GM21526 (cell line): ENCODE measurements around the gene CCDC178.
"Not testable (repeated sequence)": the region's sequence is repeated elsewhere in the genome, so short reads cannot be mapped to it uniquely, and the experiment has no call there.

ENCODE experiments used
- ATAC-seq: cut with Tn5 transposase; IDR thresholded peaks from one replicate; pipeline ENCODE4 v1.9.1; 2021; ENCODE audit warnings: moderate library complexity; ENCODE audit not compliant: unreplicated experiment, low FRiP score

Gene CCDC178, protein sequence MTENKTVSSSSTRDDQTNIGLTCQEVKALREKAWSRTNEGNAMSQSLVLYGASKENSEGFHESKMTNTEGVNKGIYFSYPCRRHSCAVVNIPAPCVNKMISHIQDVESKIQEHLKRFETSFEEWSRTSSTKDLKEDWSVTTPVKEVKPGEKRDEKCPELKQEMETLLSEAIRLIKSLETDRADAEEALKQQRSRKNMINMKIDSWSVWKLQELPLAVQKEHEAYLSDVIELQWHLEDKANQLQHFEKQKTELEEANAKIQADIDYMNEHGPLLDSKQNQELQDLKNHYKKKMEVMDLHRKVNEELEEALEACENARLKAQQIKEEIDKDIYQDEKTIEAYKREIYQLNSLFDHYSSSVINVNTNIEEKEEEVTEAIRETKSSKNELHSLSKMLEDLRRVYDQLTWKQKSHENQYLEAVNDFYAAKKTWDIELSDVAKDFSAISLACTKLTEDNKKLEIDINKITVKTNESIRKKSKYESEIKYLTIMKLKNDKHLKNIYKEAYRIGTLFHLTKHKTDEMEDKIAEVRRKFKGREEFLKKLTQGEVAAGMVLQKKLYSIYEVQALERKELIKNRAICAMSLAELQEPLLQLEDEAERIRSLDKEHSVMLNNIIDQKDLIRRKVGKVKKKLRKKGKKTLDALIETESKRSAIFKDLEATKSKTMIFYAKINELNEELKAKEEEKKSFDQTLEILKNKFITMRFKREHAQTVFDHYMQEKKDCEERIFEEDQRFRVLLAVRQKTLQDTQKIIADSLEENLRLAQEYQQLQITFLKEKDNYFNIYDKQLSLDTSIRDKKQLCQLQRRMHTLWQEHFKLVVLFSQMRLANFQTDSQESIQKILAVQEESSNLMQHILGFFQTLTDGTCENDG

DNA sequence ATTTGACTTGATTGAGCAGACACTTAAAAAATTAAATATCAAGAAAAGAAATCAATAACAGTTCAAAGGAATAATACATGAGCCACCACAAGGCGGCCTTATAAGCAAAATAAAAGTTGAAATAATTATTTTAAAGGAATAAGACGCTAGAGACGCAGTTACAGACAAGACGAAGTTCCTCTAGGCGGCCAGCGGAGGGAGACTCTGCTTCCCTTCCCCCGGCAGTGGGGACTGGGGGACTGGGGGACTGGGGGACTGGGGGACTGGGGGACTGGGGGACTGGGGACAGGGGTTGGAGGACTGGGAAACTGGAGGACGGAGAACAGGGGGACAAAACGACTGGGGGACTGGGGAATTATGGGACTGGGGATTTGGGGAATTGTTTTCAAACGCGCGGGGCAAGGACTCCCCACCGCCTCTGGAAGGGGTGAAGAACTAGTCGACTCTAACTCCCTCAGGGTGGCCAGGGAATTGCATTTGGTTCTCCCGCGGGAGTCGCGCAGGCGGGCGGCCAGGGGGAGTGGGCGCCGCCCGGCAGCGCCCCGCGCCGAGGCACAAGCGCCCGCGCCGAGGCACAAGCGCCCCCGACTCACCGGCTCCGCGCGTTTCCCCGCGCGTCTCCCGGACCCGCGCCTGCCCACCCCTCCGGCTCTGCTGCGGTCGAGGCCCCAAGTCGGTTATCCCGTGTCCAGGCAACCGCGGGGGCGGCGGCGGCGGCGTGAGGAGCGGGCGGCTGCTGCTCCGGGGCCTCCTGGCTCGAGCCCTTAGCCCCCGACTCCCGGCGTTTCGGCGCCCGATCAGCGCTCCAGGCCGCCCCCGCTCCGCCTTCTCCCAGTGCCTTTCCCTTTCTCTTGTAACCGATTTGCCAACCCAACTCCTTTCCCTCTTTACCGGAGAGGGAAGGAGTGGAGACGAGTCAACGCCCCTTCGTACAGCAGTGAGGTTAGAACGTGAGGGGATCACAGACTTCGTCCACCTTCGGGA, at the start of gene CCDC178:
Gene CCDC178 (minus strand): TSS at position 662 of the 984 bp plus-strand sequence. CDS start 28,633 bp downstream, outside the sequence.
- no peak for ATAC-seq

DNA sequence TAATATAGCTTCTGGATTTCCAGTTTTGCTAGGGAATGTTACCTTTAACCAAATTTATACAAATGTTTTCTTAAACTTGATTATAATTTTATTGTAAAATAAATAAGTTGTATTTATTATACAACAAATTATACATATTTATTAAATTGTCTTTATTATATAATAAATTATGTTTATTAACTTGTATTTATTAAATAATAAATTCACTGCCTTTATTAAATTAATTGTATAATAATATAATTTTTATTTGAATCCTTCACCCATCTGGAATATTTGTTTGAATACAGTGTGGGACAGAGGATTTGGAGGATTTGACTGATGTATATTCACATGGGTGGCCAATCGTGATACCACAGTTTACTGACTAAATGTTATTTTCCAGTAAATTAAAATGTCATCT, 43.4 kb upstream of the CCDC178 start:
- no peak for ATAC-seq

DNA sequence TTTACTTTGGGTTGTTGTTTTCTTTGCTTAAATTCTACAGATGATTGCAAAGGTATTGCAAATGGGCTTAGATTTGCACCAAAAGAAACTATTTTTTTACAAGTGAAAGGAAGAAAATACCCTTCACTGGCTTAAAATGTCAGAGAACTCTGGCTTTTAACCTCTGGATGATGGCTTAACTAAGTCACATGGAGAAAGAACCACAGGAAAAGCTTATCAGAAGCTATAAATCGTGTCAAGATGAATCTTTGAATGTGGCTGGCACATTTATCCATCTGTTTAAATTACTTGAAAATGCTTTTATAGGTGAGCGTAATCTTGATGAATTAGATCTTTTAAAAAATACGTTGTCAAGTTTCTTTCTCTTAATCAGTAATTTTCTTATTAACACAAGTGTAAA, 32.0 kb upstream of the CCDC178 start:
- no peak for ATAC-seq

DNA sequence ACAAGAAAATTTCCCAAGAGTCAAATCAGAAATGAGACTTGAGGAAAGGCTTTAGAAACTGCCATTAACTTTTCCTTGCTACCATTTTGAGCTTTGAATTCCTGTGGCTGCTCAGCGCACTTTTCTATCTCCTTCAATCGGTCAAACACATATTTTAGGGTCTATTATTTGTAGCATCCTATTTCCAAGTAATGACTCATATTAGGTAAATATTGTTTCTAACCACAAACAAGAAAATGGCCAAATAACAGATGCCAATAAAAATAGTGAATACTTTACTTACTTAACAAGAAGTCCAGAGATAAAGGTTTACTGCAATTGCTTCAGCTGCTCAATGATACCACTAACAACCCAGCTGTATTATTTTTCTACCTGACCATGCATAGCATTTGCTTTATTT, 29.7 kb upstream of the CCDC178 start:
- ATAC-seq = no peak

DNA sequence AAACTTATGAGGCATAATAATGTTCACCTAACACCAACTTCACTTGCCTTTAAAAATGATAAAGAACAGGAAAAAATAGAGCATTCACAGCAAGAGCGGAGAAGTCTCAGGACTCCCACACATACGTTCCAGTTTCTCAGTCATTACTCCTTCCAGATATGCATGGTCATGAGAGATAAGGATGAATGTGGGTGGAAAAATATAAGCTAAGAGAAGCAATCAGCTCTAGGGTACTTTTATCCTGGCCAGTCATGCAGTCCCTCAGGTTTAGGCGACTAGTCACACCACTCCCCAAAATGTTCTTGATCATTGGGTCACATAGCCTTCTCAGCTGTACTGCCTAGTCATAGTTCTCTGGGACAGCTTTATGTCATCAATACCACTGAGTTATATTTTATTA, 29.2 kb upstream of the CCDC178 start:
- ATAC-seq = no peak

DNA sequence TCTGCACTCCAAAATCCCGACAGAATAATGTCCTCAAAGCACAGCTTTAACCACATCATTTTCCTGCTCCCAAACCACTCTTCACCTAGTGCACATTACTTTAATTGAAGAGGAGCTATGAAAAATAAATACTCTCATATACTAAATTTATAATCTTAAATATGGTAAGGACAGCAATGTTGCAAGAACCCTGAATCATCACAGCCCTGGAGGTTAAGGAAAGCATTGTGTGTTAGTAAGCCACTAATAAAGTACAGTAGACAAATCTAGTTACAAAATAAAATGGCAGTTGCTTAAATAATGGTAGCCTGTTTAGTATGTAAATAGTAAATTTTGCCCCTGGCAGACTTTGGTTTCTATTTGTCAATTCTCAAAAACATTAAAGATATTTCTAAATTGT, 27.0 kb upstream of the CCDC178 start:
- ATAC-seq = no peak

DNA sequence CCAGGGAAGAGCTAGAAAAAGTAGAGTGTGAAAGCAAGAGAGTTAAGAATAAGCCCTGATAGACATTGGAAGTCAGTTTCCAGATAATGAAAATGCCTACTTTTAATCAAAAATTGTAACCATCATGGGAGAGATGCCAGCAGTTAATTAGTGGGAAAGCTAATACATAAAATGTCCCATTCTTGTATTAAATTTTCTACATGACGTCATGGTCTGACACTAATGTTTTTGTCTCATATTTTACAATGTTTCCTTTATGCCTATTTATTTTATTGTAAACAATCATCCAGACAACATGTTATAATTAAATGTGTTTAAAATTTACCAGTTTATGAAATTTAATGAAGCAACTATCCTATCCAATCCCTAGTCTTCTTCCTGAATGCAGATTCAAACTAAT, 26.3 kb upstream of the CCDC178 start:
- ATAC-seq = no peak

DNA sequence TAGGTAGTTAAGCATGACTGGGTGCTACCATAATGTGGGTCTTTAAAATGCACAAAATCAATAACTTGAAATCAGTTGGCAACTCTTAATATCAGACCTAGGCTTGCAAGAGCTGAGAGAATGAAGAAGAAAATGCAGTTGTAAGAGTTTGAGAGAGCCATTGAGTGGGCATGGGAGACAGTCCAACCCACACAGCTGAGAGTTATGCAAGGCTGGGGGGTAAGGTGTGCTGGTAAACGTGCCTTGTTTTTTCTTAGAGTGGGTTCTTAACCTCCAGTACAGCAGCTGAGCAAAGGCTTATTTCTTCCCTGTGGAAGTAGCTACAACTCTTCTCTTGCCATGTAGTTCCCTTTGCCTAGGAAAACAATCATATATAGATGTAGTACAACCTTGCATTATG, 20.2 kb upstream of the CCDC178 start:
- no peak for ATAC-seq

DNA sequence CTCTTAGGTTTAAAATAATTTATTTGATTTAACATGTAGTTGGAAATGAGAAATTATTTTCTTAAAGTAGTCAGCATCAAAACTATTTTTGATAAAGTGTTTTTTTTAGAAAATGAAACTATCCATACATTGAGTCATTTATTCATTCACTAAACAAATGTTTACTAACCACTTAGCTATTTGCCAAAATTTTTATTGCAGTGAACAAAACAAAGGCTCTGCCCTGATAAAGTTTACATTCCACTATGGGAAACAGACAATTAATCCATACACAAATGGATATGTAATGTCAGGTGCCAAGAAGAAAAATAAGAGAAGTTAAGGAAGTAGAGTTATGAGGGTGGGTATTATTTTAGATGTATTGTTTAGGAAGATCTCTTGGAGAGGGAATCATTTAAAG, 19.1 kb upstream of the CCDC178 start:
- no peak for ATAC-seq

DNA sequence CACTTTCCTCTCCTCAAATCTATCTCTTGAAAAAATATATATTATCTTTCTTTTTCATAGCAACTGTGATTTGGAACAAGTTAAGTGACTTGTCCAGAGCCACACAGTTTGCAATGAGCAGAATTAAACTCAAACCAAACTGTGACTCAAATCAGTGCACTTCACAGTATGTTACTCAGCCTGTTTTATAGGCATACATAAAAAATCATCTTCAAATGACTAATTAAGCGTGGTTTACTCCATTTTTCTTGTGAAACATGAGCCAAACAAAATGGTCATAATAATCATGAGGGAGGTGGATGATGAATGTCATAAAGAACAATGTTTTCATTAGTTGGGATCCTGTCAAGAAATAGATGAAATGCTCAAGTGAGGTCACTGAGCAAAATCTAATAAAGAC, 6.1 kb upstream of the CCDC178 start:
- no peak for ATAC-seq

DNA sequence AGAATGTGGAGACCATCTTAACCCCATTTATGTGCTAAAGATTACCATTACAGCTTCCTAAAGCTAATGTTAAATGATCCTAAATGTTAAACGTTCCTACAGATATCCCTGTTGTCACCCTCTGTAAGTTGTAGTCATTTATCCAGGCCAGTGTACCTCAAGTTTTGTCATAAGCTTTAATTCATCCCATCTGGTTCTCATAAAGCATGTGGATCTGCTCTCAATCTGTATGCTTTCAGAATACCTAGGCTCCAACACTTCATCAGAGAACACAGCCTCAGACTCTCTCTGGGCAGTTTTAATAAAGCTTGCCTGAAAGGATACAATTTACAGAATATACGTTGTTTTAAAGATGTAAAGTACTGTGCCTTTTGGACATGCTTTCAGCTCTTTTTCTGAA, 4.2 kb upstream of the CCDC178 start:
- ATAC-seq = no peak

DNA sequence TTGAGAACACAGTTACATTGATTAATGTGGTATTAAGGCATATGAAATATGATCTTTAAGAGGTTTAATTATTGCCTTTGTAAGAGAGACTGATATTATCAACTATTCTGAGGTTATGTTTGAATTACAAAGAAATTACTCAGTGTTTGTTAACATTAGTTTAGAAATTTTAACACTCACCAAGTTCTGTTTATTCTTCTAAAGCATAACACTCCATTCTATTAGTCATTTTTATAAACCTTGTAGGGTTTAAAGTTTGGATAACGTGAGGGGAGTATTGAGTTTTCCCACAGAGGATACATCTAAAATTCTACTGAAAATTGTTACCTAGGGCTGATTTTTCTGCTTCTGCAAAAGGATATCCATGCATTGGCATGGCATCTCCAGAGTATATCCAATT, 7.7 kb downstream of the CCDC178 start:
- ATAC-seq = no peak

DNA sequence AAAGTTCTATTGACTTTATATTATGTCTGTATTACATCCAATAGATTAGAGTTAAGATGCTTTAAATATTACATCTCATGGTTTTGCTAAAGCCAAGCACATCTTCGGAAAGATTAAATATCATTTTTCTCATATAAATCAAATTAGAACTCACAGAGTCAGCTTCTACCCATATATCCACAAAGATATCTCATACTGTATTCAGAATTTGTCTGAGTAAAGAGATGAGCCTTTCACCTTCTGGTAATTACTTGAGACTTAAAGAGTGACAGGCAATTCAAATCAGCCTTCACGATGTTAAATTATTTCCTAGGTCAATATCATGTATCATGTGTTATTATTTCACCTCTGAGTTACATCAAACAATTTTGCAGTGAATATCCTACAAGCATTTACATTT, 13.0 kb downstream of the CCDC178 start:
- ATAC-seq = no peak

DNA sequence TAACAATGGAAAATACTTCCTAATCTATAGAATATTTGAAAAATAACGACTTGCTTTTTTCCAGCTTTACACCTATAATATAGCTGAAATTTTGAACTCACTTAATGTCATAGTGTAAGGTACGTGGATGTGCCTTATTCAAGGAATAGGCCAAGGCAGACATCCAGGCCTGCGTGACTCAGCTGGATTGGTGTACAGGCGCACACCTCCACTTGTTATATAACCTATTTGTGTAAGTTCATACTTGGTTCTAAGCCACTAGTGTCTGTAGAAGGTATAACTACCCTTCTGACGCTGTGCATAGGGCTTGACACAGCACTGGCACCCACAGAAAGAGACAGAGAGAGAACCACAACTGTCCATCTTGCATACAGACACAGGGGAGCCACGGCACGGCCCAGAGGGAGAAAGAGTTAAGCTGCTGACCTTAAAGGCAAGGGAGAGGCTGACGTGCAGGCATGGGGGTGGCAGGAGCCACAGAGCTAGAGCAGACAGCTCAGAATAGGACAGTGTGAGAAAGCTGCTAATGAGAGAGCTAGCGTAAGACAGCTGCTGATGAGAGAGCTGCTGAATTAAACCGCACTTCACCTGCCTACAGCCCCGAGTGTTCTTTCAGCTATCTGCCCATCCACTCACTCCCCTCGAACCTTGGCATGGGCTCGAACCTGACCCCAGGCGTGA, 16.1 kb downstream of the CCDC178 start:
- ATAC-seq = no peak

DNA sequence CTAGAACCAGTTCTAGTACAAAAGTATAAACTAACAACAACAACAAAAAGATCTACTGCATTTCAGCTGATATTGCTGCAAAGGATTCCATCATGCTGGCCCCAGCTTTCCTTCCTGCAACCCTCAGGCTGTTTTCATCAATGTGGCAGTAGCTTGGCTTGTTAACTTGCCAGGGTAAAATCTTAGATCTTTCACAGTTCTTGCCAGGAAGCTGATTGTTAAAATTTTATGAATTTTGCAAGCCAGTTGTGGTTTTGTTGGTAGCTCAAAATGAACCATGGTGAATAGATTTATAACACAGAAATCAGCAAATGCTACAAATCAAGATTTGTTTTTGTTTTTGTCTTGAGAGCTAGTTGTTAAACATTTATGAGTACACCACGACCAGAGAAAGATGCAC, 19.3 kb downstream of the CCDC178 start:
- no peak for ATAC-seq

DNA sequence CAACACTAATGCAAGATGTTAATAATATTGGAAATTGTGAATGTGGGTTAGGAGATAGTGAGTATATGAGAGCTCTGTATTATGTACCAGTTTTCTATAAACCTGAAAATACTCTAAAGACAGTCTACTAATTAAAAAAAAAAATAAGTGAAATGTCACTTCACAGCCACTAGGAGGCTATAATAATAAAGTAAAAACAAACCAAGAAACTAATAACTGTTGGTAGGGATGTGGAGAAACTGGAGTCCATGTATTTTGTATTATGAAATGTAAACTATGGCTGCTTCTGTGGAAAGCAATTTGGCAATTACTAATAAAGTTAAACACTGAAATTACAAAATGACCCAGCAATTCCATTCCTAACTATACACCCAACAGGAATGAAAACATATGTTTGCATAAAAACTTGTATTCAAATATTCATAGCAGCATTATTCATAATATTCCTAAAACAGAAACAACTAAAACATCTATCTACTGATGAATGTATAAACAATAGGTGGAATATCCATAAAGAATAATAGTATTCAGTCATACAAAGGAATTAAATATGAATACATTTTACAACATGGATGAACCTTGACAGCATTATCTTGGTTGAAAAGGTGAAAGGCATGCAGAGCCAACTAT, 36.2 kb downstream of the CCDC178 start:
- ATAC-seq = no peak

DNA sequence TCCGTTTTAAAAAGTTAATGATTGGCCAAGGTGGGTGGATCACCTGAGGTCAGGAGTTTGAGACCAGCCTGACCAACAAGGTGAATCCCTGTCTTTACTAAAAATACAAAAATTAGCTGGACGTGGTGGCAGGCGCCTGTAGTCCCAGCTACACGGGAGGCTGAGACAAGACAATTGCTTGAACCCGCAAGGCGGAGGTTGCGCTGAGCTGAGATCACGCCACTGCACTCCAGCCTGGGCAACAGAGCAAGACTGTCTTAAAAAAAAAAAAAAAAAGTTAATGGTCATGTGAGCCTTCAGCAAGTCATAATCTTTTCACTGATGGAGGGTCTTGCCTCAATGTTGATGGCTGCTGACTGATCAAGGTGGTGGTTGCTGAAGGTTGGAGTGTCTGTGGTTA, 41.6 kb downstream of the CCDC178 start:
- not testable (repeated sequence) for ATAC-seq

DNA sequence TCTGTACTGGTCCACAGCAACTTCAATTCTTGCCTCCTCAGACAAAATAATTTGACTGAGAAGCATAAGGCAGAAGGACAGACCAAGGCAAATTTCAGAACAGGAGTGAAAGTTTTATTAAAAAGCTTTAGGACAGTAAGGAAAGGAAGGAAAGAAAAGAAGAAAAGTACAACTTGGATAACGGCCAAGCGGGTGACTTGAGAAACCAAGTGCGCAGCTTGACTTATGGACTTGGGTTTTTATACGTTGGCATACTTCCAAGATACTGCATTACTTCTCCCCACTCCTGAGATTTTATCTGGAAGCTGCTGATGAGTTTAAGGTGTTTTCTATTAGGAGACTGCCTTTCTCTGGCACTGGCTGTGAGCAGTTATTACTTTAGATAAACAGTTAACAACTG, 64.7 kb downstream of the CCDC178 start:
- no peak for ATAC-seq

DNA sequence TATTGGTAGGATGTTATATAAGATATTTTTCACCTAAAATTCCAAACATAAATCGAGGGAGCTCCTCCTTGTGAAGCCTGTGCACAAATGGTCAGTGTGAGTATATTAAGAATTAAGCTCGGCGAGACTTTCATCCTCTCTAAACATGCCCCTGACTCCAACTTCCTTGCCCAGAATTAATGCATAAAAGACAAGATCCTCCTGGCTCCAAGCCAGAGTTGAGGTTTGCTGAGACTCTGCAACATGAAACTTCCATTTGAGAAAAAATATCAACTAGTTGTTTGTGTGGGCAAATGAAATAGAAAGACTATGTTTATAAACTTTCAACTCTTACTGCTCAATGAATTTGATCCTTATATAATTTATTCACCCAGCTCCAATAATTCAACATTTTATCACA, 68.1 kb downstream of the CCDC178 start:
- ATAC-seq = no peak
